Glutamatergic neuron (in vitro differentiated cells): ENCODE data around the gene GRHL1. TPM values are rescaled to one million over a fixed set of nuclear protein-coding genes. Genes with fewer than 3 reads are reported as not detected.
"Not testable (repeated sequence)": the region's sequence is repeated elsewhere in the genome, so short reads cannot be mapped to it uniquely, and the experiment has no call there.

Experiments used
- DNase-seq: peaks from one replicate; pipeline ENCODE4 v3.0.0; 2022
- H3K27ac Mint-ChIP-seq: one replicate; pipeline ENCODE4 v1.8.0; 2020; ENCODE audit warnings: mild to moderate bottlenecking, mixed read lengths, inconsistent platforms; ENCODE audit not compliant: unreplicated experiment
- H3K27me3 Mint-ChIP-seq: one replicate; pipeline ENCODE4 v1.8.0; 2020; ENCODE audit warnings: mild to moderate bottlenecking, moderate library complexity, mixed read lengths, inconsistent platforms; ENCODE audit not compliant: unreplicated experiment
- H3K36me3 Mint-ChIP-seq: one replicate; pipeline ENCODE4 v1.8.0; 2020; ENCODE audit warnings: mild to moderate bottlenecking, mixed read lengths, inconsistent platforms; ENCODE audit not compliant: unreplicated experiment
- H3K4me1 Mint-ChIP-seq: one replicate; pipeline ENCODE4 v1.8.0; 2020; ENCODE audit warnings: mild to moderate bottlenecking, low read depth, mixed read lengths, inconsistent platforms; ENCODE audit not compliant: unreplicated experiment
- H3K4me3 Mint-ChIP-seq: one replicate; pipeline ENCODE4 v1.8.0; 2020; ENCODE audit warnings: mild to moderate bottlenecking, mixed read lengths, inconsistent platforms; ENCODE audit not compliant: unreplicated experiment
- H3K9me3 Mint-ChIP-seq: one replicate; pipeline ENCODE4 v1.8.0; 2020; ENCODE audit warnings: mild to moderate bottlenecking, moderate library complexity, mixed read lengths, inconsistent platforms; ENCODE audit not compliant: unreplicated experiment
- total RNA-seq: library from RNA; stranded (reverse); fragmentation: NEBNext Ultra II Directional; extraction: Animal tissue kit (Norgen Biotek cat#: 25700); gene quantifications from one replicate; pipeline ENCODE4 v1.2.1, GENCODE V29; 2021; ENCODE audit not compliant: unreplicated experiment
- TF ChIP-seq, protein P1 (sequence below): fragments of 200-600 bp; sonication (generic); IDR thresholded peaks from one replicate; pipeline ENCODE4 v1.5.0; 2021; ENCODE audit not compliant: partially characterized antibody, unreplicated experiment

GRHL1 gene
- total RNA-seq, 1 donor from 2014 or later, result 4.3 TPM

DNA sequence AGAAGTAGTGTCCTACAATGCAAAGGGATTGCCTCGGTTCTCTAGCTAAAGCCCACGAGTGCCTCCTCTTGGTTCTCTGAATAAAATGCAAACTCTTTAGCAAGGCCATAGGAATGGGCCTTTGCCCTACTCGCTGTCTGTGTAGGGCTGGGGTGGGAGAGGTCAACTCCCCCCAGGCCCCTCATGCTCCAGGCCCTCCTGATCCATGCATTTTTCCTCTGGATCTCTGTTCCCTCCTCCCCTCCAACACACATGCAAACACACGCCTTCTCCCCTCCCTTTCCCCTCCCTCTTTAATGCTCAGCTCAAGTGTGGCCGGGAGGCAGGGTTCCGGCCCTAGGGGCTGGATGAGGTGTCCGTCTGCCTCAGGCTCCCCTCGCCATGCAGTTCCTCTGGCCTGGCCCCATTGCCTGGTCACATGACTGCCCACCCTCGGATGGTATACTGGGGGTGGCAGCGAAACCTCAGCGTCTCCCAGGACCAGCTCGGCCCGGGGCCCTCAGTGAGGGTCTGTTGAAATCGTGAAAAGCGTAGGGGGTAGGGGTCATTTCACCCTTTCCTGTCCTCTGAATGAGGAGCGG, 77.0 kb downstream of the GRHL1 start:
- peaks cover 4% of the 10 kb centered on the region for H3K4me1 Mint-ChIP-seq
- H3K27ac Mint-ChIP-seq, result no peak overlapping the region
- H3K36me3 Mint-ChIP-seq, result peaks cover 4% of the 10 kb centered on the region

GRCh38 chr2:10028988-10029874, 77.7 kb downstream of the GRHL1 start:
- DNase-seq, result no peak
- Mint-ChIP-seq H3K36me3 (peaks cover 4% of the 10 kb centered on the region), H3K27me3 (no peaks in the 10 kb centered on the region), H3K4me1 (peaks cover 4% of the 10 kb centered on the region), H3K4me3 (no peak overlapping the region), H3K9me3 (peaks cover 2% of the 10 kb centered on the region), H3K27ac (no peak overlapping the region)
- TF ChIP-seq, protein P1, sequence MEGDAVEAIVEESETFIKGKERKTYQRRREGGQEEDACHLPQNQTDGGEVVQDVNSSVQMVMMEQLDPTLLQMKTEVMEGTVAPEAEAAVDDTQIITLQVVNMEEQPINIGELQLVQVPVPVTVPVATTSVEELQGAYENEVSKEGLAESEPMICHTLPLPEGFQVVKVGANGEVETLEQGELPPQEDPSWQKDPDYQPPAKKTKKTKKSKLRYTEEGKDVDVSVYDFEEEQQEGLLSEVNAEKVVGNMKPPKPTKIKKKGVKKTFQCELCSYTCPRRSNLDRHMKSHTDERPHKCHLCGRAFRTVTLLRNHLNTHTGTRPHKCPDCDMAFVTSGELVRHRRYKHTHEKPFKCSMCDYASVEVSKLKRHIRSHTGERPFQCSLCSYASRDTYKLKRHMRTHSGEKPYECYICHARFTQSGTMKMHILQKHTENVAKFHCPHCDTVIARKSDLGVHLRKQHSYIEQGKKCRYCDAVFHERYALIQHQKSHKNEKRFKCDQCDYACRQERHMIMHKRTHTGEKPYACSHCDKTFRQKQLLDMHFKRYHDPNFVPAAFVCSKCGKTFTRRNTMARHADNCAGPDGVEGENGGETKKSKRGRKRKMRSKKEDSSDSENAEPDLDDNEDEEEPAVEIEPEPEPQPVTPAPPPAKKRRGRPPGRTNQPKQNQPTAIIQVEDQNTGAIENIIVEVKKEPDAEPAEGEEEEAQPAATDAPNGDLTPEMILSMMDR, result no peak

More for the DNA sequence above, 77.0 kb downstream of the GRHL1 start:
- no peak for DNase-seq
- H3K4me3 Mint-ChIP-seq, result no peak overlapping the region
- H3K9me3 Mint-ChIP-seq, result peaks cover 2% of the 10 kb centered on the region
- H3K27me3 Mint-ChIP-seq, result no peaks in the 10 kb centered on the region
- TF ChIP-seq, protein P1, result no peak

DNA sequence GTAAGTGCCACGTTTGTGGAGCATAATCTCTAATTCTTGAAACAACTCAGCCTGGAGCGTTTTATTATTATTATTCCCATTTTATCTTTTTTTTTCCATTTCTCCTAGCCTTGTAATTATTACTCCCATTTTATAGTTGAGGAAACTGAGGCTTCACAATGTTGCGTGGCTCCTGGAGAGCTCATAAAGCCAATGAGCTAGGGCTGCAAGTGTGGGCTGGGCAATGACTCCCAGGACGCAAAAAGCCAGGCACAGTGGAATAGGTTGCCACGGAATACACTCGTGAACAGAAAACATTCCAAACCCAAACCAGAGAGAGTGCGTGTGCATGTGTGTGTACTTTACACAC, 78.4 kb downstream of the GRHL1 start:
- H3K27ac Mint-ChIP-seq, result no peak overlapping the region
- peaks cover 2% of the 10 kb centered on the region for H3K9me3 Mint-ChIP-seq
- H3K4me3 Mint-ChIP-seq, result no peak overlapping the region

DNA sequence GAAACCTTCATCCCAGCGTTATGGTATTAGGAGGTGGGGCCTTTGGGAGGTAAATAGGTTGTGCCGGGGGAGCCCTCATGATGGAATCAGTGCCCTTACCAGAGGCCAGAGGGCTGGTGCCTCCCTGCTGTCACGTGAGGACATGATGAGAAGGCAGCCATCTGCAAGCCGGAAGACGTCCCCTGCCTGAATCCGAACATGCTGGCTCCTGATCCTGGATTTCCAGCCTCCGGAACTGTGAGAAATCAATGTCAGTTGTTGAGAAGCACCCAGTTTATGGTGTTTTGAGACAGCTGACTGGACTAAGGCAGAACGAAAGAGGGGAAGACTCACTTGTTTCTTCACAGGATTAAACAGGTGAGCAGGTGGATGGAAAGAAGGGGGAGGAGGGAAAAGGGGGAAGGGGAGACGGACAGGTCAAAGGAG, 78.8 kb downstream of the GRHL1 start:
- peaks cover 3% of the 10 kb centered on the region for H3K36me3 Mint-ChIP-seq
- H3K27me3 Mint-ChIP-seq, result no peaks in the 10 kb centered on the region
- H3K27ac Mint-ChIP-seq, result no peak overlapping the region
- H3K4me3 Mint-ChIP-seq, result no peak overlapping the region
- TF ChIP-seq, protein P1, result no peak
- H3K9me3 Mint-ChIP-seq, result peaks cover 2% of the 10 kb centered on the region
- DNase-seq, result no peak
- H3K4me1 Mint-ChIP-seq, result peaks cover 4% of the 10 kb centered on the region

More for the DNA sequence above, 78.4 kb downstream of the GRHL1 start:
- H3K27me3 Mint-ChIP-seq, result no peaks in the 10 kb centered on the region
- H3K36me3 Mint-ChIP-seq, result peaks cover 4% of the 10 kb centered on the region
- no peak for DNase-seq
- H3K4me1 Mint-ChIP-seq, result peaks cover 4% of the 10 kb centered on the region
- TF ChIP-seq, protein P1, result no peak

DNA sequence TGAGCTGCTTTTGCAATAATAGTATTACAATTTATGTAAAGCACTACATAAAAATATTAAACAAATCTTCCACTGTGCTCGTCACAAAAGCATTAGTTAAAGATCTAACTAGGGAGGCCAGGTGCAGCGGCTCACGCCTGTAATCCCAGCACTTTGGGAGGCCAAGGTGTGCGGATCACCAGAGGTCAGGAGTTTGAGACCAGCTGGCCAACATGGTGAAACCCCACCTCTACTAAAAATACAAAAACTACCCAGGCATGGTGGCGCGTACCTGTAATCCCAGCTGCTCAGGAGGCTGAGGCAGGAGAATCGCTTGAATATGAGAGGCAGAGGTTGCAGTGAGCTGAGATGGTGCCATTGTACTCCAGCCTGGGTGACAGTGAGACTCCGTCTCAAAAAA, 79.3 kb downstream of the GRHL1 start:
- not testable (repeated sequence) for DNase-seq, H3K27ac Mint-ChIP-seq, H3K36me3 Mint-ChIP-seq, H3K9me3 Mint-ChIP-seq, H3K4me1 Mint-ChIP-seq, H3K27me3 Mint-ChIP-seq, H3K4me3 Mint-ChIP-seq
